ENCODE results near the gene MAML2.
"Not testable (repeated sequence)": the region's sequence is repeated elsewhere in the genome, so short reads cannot be mapped to it uniquely, and the experiment has no call there.

The MAML2 gene

DNA sequence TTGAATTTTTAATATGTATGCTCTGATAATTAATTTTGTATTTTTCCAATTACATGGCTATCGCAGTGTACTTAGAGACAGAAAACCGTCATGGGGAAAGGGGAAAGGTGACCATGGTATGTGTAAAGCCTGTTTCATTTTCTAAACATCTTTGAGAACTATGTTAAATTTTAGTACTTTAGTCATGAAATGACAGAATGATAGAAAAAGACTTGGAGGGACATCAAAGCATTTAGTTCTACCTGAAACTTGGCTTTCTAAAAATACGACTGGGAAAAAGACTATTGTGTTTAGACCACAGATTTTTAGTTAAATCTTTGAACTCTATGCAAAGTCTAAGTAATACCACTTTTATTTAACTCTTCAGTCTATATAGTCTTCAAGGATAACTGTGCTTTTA is 54.1 kb downstream of the MAML2 start:
- DNase-seq = no peak

DNA sequence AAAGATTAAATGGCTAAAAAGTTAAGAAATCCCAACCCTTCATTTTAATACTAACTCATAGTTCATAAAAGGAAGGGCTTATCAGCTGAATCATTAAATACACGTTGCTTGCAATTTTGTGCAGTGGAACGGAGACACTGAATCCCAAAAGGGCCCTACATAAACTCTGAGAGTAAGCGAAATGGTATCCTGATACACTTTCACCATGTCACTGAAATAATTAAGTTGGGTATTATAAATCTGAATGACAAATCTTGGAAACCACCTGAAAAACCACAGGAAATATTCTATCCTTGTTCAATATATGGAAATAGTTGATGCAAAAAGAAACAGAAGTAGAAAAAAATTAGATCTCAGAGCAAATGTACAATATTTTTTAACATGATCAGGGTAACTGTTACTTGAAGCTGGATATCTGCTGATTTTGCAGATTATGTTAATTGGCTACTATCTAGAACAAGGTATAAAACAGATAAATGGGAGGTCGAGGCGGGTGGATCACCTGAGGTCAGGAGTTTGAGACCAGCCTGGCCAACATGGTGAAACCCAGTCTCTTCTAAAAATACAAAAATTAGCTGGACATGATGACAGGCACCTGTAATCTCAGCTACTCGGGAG is 55.1 kb downstream of the MAML2 start:
- no peak for DNase-seq

DNA sequence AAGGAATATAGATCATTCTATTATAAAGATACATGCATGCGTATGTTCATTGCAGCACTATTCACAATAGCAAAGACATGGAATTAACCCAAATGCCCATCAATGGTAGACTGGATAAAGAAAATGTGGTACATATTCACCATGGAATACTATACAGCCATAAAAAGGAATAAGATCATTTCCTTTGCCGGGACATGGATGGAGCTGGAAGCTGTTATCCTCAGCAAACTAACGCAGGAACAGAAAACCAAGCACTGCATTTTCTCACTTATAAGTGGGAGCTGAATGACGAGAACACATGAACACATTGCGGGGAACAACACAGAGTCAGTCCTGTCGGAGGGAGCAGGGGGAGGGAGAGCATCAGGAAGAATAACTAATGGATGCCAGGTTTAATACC is 57.0 kb downstream of the MAML2 start:
- DNase-seq = not testable (repeated sequence)

DNA sequence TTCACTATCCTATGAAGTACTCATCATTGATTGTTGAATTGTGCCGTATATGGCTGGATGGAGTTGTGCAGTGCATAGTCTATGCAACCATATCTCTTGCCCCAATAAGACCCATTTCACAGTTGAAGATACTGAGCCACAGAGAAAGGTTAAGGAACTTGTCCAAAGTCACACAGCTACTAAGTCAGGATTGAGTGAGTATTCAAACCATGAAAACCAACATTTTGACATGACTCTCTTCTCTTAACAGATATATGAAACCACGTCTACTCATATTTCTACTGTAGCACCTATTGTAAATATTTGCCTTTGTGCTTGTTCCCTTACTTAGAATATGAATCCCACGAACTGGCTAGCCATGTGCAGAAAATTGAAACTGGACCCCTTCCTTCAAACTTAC is 58.1 kb downstream of the MAML2 start:
- no peak for DNase-seq

DNA sequence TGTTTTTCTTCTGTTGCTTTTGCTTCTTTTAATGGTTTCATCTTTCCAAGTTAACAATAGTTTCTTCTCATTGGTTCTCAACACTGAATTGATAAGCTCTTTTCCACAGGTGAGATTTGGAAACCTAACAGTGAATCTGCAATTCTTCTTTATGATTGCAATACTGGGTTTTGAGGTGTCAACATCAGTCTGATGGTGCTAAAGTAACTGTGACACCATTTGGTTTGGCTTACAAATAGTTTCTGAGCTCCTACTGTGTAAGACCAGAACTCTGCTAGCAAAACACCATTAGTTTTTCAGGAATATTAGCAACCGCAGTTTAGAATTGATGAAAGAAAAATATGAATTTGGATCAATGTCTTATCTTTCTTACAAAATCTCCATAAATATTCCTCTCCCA is 58.6 kb downstream of the MAML2 start:
- DNase-seq = no peak

DNA sequence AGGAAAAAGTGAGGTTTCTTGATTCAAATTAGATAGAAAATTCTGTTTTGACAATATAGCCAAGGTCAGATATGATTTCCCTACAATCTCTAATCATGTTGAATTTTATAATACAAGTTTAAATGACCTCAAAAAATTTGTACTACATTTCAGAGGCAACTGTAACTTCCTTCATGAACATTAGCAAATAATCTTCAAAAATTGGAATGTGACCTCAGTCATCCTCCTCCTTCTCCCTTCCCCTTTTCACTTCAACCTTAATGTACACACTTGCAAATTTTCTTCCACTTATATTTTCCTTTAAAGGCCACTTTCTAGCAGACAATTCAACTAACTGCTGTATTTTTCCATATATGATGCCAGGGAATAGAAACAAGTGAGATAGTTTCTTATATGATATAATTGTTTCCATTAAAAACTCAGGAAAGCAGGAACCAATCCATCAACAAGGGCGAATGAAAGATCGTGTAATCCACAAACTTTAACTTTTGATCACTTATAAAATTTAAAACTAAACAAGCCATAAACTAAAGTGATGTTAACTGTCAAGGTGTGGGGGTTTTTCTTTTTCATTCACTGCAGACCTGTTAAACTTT is 60.3 kb downstream of the MAML2 start:
- DNase-seq = no peak

DNA sequence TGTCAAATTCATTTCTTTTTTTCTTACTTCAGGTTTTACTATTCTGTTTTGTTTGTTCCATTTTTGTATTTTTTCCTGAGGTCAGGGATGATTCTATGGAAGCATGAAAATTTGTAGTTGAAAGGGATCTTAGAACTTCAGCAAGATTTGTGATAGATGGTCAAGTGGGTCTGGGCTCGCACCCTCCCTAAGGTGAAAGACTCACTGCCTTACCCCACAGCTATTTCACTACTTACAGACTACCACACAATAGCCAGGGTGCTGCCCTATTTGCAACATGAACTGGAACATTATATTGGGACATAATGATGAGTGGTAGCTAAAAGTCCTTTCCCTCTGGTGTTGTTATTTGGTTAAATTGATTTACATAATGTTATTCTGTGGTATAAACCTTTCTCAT is 62.6 kb downstream of the MAML2 start:
- DNase-seq = no peak

DNA sequence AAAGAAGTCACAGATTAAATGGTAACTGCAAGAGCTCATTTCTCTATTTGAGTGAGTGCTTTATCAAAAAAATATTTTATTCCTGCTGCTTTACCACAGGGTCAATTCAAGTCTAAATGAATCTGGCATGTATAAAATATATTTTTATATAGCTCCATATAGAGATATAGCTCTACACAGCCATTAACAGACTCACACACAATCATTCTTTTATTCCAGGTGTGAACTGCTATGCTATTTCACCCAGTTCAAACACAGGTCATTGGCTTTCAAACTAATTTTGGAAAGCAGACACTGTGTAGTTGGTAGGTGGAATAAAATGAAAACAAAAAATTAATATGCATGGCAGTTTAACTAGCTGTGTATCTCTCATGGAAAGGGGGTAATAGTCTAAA is 63.1 kb downstream of the MAML2 start:
- no peak for DNase-seq

DNA sequence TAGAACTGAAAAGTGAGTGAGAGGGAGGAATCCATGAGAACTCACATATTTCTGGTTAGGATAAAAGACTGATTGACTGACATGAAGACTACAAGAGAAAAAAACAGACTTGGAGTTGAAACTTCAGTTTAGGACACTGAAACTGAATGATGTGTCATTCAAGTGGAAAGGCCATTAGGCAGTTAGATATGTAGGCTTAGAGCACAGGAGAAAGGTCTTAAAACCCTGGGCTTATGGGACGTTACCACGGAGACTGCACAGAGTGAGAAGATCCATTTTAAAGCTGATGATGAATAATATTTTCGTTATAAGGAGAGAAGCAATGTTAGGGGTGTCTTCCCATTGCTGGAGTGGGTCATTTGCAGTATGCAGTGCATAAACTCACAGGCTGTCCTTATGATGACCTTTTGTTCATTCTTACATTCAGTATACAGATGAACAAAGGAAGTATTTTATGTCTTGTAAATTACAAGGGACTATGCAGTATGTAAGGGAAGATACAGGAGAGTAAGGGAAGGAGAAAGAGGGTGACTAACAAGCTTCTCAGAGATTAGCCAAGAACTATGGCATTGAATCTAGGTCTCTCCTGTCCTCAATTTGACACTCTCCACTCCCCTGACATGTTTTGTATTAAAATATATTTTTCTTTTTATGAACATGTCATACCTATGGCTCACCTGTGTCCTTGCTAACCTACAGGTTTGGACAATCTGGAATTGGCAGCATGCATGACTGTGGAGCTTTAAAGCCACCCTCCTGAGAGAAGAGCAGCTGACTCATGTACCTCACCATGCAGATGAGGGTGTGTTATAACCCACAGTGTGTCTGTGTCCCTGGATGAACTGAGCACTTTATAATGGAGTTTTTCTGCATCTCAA is 63.7 kb downstream of the MAML2 start:
- no peak for DNase-seq

DNA sequence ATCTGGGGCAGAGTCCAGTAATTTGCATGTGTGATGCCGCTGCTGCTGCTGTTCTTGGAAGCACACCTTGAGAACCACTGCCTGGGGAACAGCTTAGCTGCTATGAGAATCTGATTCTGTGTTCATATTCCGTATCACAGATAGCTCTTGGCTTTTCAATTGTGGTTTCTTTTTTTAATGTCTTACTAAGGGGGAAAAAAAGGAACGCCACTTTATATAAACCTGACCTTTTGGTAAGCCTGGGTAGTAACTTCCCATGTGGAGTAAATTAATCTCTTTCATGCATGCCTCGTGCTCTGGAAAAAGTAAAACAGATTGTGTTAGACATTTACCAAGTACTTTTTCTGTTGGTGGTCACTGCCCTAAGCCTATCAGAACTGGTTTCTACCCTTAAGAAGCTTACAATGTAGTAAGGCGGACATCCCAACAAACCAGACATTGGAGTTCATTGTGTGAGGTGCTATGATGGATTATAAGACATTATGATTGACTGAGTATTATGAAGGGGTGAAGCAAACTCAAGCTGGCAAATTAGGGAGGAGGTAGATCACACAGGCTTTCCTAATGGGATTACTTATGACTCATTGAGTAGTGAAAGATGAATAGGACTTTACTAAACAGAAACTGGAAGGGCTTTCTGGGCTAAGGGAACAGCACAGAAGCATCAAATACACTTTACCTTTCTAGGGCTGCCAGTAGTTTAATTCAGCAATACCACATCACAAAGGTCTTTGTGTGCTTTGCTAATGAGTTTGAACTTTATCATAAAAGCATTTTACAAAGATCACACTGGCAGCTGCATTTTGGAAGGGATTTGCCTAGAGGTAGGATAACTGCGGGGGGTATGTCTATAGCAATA is 64.7 kb downstream of the MAML2 start:
- no peak for DNase-seq

DNA sequence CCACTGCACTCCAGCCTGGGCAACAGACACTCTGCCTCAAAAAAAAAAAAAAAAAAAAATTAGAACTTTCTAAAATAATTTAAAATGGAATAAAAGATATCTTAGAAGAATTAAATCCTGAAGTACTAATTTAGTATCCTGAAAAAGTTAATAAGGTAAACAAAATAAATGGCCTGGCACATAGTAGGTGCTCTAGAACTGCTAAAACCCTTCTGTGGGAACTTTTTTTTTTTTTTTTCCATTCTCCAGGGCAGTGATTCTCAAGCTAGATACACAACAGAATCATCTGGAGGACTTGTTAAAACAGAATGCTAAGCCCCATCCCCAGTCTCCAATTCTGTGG is 65.3 kb downstream of the MAML2 start:
- no peak for DNase-seq

DNA sequence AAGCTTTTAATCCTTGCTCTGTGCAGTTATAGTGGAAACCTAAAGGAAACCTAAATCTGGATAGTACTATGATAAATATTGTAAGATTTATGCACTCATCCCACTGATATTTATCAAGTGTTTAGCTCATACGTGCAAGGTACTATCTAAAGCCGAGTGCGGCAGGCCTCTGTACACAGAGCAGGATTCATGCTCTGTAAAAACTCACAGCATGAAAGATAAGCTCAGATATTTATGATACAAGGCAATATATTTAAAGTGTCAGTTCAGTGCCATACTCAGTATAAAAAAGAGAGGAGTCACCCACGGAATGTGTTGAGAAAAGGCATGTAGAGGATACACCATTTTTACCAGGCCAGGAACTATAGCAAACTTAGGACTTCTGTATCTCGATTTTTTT is 66.2 kb downstream of the MAML2 start:
- no peak for DNase-seq

DNA sequence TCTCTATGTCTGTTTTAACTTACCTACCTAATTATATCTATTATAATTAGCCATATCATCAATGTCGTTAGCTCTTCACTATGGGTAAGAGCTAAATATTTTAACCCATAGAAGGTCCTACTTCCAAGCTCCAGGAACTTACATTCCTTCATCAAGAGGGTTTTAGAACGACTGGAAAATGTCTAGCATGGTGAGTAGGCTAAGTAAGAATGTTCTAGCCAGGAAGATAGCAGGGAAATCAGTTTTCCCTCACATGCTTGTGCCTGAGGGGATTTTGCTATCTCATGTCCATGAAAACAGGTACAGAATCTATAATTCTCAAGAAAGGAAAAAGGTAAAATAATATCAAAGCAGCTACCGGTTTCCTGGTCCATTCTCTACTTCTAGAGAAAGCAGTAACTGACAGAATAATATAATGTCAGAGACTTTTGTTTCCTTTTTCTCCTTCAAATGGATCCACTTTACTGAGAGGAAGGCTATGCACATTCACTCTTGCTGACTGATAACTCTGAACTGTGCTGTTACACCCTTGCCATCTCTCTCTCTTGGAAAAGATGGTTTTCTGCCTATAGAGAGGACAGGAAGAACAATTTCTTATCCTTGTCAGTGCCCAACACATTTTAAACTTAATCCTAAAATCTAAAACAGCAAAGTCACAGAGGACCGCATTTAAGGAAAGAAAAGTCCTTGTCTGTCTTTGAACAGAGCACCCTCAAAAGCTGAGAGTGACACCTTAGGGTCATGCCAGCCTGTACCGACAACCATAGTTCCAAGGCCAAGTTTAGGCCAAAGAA is 67.0 kb downstream of the MAML2 start:
- DNase-seq = no peak

DNA sequence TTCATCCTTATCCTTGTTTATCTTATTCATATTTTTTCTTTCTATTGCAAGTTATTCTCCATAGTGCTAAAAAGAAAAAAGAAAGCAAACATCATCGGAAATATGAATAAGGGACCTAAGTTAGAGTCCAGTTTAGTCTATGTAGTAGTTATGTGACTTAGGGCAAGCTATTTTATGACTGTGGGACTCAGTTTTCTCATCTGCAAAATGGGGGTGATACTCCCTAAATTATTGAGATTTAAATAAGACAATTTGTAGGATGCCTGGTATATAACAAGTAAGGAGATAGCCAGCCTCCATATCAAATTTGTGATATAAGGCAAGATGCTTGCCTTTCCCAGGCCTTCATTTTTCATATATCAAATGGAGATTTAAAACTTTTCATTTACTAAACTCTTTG is 69.5 kb downstream of the MAML2 start:
- DNase-seq = no peak

DNA sequence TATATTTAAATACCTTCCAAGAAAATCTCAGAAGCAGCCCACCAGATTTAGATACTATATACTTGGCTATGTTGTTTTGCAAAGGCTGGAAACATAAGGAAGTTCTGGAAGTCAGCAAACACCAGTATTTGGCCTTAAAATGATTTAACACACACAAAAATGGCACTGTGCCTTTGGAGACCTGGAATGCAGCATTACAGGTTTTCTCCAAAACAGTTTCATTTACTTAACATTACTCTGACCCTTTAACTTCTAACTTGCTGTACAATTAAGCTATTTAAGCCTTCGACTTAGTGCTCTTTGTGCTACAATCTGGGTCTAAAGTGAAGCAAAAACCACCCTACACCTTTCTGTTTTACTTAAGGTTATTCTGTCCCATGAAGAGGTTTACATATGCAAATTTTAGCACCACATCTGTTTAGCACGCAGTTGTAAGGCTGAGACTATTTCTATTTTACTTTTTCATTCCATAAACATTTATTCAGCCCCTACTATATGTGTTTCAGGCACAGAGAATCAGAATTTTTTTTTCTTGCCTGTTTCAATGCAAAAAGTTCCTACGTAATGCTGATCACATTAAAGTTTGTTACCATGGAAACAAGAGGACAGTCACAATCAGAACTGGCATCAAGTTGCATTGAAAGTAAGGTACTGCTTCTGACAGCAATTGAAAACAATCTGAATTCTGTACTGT is 70.3 kb downstream of the MAML2 start:
- DNase-seq = no peak

DNA sequence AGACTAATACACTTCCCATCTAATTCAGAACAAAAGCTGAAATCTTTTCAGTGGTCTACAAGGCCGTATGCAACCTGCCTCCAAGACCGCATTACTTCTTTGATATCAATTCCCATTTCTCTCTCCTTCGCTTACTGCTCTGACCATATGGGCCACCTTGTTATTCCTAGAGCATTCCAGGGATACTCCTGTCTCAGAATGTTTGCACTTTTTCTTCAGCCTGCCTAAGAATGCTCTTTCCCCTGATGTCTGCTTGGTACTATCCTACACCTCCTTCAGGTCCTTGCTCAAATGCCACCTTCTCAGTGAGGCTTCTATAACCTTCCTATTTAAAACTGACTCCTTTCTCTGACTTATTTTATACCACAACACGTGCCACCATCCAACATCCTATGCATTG is 71.2 kb downstream of the MAML2 start:
- DNase-seq = no peak

DNA sequence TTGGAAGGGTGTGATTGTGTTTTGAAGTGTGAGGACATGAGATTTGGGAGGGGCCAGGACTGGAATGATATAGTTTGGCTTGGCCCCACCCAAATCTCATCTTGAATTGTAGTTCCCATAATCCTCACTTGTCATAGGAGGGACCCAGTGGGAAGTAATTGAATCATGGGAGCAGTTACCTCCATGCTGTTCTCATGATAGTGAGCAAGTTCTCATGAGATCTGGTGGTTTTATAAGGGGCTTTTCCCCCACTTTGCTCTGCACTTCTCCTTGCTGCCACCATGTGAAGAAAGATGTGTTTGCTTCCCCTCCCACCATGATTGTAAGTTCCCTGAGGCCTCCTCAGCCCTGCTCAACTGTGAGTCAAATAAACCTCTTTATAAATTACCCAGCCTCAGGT is 71.6 kb downstream of the MAML2 start:
- not testable (repeated sequence) for DNase-seq

DNA sequence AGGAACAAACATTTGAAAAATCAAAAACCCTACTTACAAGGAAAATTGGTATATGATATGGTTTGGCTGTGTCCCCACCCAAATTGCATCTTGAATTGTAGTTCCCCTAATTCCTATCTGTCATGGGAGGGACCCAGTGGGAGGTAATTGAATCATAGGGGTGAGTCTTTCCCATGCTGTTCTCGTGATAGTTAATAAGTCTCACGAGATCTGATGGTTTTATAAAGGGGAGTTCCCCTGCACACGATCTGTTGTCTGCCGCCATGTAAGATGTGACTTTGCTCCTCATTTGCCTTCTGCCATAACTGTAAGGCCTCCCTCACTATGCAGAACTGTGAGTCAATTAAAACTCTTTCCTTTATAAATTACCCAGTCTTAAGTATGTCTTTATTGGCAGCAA is 74.5 kb downstream of the MAML2 start:
- not testable (repeated sequence) for DNase-seq

DNA sequence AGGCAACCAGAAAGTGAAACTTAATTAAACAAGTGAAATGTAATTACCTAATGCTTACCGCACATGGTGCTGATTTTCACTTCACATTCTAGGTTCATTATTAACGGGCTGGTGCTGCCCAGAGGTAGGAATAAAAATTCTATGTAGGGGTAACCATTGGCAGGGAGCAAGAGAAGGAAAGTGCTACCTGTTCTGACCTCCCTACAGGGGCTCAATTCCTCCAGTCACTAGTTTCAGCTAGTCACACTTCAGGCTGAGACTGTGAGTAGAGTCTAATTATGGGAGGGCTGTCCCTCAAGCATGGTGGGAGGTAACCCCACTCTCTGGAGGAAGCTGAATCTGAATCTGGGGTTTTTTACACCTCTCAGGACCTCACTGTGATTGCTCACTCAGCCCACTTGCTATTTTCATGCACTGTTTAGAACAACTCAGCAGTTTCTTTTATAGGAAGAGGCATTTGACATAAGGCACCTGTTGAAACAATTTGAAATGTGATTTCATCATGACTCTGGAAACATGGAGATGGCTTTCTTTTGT is 75.4 kb downstream of the MAML2 start:
- DNase-seq = no peak

DNA sequence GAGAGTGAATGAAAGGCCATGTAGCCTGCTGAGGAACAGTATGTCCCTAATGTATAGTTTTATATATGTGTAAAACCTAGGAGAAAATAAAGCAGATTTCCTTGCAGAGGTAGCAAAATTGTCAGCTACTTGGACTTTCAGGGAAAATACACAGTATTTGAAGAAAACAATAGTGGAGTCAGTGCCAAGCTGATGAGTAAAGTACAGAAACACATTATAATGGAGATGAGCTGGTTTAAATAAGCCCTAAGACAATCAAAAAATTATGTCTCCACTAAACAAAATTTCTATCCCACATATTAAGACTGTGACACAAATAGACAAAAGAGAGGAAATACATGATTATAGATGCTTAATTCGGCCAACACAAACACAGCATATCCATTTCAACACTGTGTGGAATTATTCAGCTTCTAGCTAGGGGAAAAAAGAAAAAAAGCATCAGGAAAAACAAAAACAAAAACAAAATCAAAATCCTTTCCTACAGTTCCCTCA is 75.9 kb downstream of the MAML2 start:
- DNase-seq = no peak

DNA sequence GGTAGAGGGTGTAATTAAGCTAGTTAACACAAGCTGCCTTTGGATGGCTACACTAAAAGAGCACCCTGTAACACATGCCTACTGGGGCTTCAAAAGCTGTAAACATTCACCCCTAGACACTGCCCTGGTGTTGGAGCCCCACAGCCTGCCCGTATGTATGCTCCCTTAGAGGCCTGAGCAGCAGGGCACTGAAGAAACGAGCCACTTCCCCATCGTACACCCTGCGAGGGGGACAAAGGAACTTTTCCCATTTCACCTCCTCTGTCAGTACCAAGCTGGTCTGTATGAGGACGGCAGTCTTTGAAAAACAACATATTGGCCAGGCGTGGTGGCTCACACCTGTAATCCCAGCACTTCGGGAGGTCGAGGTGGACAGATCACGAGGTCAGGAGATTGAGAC is 77.0 kb downstream of the MAML2 start:
- no peak for DNase-seq

All from NCI-H1436 (cell line).